ENCODE data around the gene DDHD1. TPM values are rescaled to one million over a fixed set of nuclear protein-coding genes. Genes with fewer than 3 reads are reported as not detected.

The DDHD1 gene
- total RNA-seq, 1 experiment from 2014 or later = 10.6 TPM

DNA sequence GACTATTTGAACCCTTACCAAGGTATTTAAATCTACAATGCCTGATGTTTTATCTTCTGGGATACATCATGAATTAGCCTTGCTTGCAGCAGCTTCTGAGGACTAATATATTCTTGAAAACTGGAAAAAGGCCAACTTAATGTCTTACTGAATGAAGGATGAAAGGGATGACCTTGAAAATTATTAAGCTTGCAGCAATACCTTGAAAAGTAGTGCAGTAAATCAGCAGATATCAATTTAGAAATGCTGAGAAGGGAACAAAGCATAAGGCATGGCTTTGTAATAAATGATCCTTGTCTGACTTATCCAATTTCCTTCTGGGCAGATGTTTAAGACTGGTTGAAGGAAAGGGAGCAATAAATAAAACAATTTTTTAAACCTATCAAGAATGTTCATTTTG, 165.0 kb downstream of the DDHD1 start:
- H3K4me3 ChIP-seq (ENCODE audit: low read depth in 2 of 2, low read length in 2 of 2) = no peak overlapping the region
- TF ChIP-seq, protein P1, sequence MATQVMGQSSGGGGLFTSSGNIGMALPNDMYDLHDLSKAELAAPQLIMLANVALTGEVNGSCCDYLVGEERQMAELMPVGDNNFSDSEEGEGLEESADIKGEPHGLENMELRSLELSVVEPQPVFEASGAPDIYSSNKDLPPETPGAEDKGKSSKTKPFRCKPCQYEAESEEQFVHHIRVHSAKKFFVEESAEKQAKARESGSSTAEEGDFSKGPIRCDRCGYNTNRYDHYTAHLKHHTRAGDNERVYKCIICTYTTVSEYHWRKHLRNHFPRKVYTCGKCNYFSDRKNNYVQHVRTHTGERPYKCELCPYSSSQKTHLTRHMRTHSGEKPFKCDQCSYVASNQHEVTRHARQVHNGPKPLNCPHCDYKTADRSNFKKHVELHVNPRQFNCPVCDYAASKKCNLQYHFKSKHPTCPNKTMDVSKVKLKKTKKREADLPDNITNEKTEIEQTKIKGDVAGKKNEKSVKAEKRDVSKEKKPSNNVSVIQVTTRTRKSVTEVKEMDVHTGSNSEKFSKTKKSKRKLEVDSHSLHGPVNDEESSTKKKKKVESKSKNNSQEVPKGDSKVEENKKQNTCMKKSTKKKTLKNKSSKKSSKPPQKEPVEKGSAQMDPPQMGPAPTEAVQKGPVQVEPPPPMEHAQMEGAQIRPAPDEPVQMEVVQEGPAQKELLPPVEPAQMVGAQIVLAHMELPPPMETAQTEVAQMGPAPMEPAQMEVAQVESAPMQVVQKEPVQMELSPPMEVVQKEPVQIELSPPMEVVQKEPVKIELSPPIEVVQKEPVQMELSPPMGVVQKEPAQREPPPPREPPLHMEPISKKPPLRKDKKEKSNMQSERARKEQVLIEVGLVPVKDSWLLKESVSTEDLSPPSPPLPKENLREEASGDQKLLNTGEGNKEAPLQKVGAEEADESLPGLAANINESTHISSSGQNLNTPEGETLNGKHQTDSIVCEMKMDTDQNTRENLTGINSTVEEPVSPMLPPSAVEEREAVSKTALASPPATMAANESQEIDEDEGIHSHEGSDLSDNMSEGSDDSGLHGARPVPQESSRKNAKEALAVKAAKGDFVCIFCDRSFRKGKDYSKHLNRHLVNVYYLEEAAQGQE (IDR thresholded peaks at IDR 0.05; ENCODE audit: insufficient read depth in 1 of 2, low read depth in 2 of 2, low read length in 1 of 2) = no peak
- TF ChIP-seq TCF7L2 (IDR thresholded peaks at IDR 0.05; ENCODE audit: low read depth, low read length) (no peak), SIN3A (IDR thresholded peaks at IDR 0.05; ENCODE audit: borderline replicate concordance, insufficient read depth, low read depth, low read length) (no peak), POLR2AphosphoS5 (IDR thresholded peaks at IDR 0.05; ENCODE audit: low read depth, low read length) (no peak)
- TF ChIP-seq, protein P2, sequence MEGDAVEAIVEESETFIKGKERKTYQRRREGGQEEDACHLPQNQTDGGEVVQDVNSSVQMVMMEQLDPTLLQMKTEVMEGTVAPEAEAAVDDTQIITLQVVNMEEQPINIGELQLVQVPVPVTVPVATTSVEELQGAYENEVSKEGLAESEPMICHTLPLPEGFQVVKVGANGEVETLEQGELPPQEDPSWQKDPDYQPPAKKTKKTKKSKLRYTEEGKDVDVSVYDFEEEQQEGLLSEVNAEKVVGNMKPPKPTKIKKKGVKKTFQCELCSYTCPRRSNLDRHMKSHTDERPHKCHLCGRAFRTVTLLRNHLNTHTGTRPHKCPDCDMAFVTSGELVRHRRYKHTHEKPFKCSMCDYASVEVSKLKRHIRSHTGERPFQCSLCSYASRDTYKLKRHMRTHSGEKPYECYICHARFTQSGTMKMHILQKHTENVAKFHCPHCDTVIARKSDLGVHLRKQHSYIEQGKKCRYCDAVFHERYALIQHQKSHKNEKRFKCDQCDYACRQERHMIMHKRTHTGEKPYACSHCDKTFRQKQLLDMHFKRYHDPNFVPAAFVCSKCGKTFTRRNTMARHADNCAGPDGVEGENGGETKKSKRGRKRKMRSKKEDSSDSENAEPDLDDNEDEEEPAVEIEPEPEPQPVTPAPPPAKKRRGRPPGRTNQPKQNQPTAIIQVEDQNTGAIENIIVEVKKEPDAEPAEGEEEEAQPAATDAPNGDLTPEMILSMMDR (IDR thresholded peaks at IDR 0.05) = no peak
- no peak for ATAC-seq
- no peaks in the 10 kb centered on the region for H3K36me3 ChIP-seq (ENCODE audit: control insufficient read depth, insufficient read depth, low read length)
- no TSS peak for BruUV-seq (replicated peaks)
- DNase-seq (ENCODE audit: low read depth, low spot score) = no peak
- ChIA-PET POLR2A (interaction anchor here (0.5 kb wide), 1 partner anchor 77 kb away, joined by 4 read pairs; no protein-coding TSS in a partner anchor), CTCF (no interaction called here)
- no peaks in the 10 kb centered on the region for H3K4me1 ChIP-seq (ENCODE audit: control insufficient read depth, insufficient read depth, low read length)
- intact Hi-C loops (cut with micrococcal nuclease; ENCODE audit: unreplicated experiment) = no loop called here
- H3K9me3 ChIP-seq (ENCODE audit: control insufficient read depth, insufficient read depth, low read depth, low read length) = no peaks in the 10 kb centered on the region
- no peak overlapping the region for H3K27ac ChIP-seq (ENCODE audit: low read length)
- in situ Hi-C loops (cut with HindIII; ENCODE audit: low pct_unique_long_range_greater_than_20kb, low sequenced_read_pairs) = no loop called here
- no peaks in the 10 kb centered on the region; the same call in 1 of the 2 replicates for H3K27me3 ChIP-seq (ENCODE audit: control insufficient read depth, insufficient read depth, low read length)

DNA sequence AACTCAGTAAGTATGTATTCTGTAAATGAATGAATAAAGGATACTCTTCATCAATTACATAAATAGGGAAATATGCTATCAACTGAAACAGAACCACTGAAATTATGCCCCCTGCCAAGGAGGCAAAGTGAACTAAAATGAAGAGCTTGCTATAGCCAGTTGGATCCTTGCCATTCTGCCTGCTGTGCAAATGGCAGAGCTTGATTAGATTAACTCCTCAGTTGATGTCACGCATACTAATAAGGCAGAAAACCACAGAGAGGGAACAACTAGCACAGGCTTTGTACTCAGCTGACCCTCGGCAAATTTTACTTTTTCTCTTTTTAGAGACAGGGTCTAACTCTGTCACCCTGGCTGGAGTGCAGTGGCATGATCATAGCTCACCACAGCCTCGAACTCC, 165.6 kb downstream of the DDHD1 start:
- DNase-seq (ENCODE audit: low read depth, low spot score) = no peak
- no peak overlapping the region for H3K27ac ChIP-seq (ENCODE audit: low read length)
- no peaks in the 10 kb centered on the region; the same call in 1 of the 2 replicates for H3K27me3 ChIP-seq (ENCODE audit: control insufficient read depth, insufficient read depth, low read length)
- in situ Hi-C loops (cut with HindIII; ENCODE audit: low pct_unique_long_range_greater_than_20kb, low sequenced_read_pairs) (no loop called here), intact Hi-C loops (cut with micrococcal nuclease; ENCODE audit: unreplicated experiment) (no loop called here)
- no peak for ATAC-seq
- CTCF ChIA-PET = no interaction called here
- TF ChIP-seq, protein P1 (IDR thresholded peaks at IDR 0.05; ENCODE audit: insufficient read depth in 1 of 2, low read depth in 2 of 2, low read length in 1 of 2) = no peak
- TF ChIP-seq, protein P2 (IDR thresholded peaks at IDR 0.05) = no peak
- H3K36me3 ChIP-seq (ENCODE audit: control insufficient read depth, insufficient read depth, low read length) = no peaks in the 10 kb centered on the region
- BruUV-seq (replicated peaks) = no TSS peak
- no peaks in the 10 kb centered on the region for H3K9me3 ChIP-seq (ENCODE audit: control insufficient read depth, insufficient read depth, low read depth, low read length)
- no peaks in the 10 kb centered on the region for H3K4me1 ChIP-seq (ENCODE audit: control insufficient read depth, insufficient read depth, low read length)
- POLR2A ChIA-PET = no interaction called here
- no peak overlapping the region for H3K4me3 ChIP-seq (ENCODE audit: low read depth in 2 of 2, low read length in 2 of 2)
